GM12878 (cell line): ENCODE results near the gene ADAR. TPM values are rescaled to one million over a fixed set of nuclear protein-coding genes. Genes with fewer than 3 reads are reported as not detected.
A peak's percentile ranks its signal among the peaks of the same experiment; 100 is the strongest.

Source experiments
- BHLHE40 ChIP-seq, 2 experiments: fragments of 450-650 bp in 1 of 2; IDR thresholded peaks; 2 replicates each; pipeline ENCODE4 v1.6.1; 2011 to 2017; ENCODE audit warnings: low read depth in 2 of 2, borderline replicate concordance in 1 of 2, improper control_type of control experiment in 1 of 2, low read length in 1 of 2, mild to moderate bottlenecking in 1 of 2
- E2F4 ChIP-seq: IDR thresholded peaks from 2 replicates; pipeline ENCODE4 v1.6.1; 2012; ENCODE audit warnings: low read depth, low read length, improper control_type of control experiment
- IRF4 ChIP-seq: IDR thresholded peaks from 2 replicates; pipeline ENCODE4 v1.6.1; 2011; ENCODE audit warnings: low read depth, low read length
- RAD21 ChIP-seq: IDR thresholded peaks from 2 replicates; pipeline ENCODE4 v1.6.1; 2011; ENCODE audit warnings: mild to moderate bottlenecking, low read depth, low read length, moderate library complexity; ENCODE audit not compliant: insufficient read depth
- YY1 ChIP-seq: IDR thresholded peaks from 2 replicates; pipeline ENCODE4 v1.6.1; 2011; ENCODE audit warnings: low read depth, mild to moderate bottlenecking, low read length
- ZBTB40 ChIP-seq: fragments of 450-650 bp; IDR thresholded peaks from 2 replicates; pipeline ENCODE4 v1.6.1; 2016; ENCODE audit warnings: mild to moderate bottlenecking, moderate library complexity, borderline replicate concordance
- ZNF207 ChIP-seq: fragments of 450-650 bp; IDR thresholded peaks from 2 replicates; pipeline ENCODE4 v1.6.1; 2014; ENCODE audit warnings: antibody characterized with exemption, mild to moderate bottlenecking, borderline replicate concordance
- polyA plus RNA-seq, 11 experiments: library from polyadenylated mRNA; depleted of rRNA in 4 of 11; unstranded in 6 of 11; stranded (reverse) in 5 of 11; fragments of >200 nt; fragmentation: Nextera tagmentation in 4 of 11; fragmentation: Illumina TruSeq in 1 of 11; extraction: Ambion mirVana in 4 of 11; extraction: Trizol in 1 of 11; gene quantifications; 1 replicate in 1 of 11; 2 replicates in 10 of 11; pipeline versions ENCODE4 v1.2.1 to v1.2.3, GENCODE V29; 2011 to 2016; ENCODE audit warnings: inconsistent platforms in 2 of 11, missing spikeins in 2 of 11, low read depth in 1 of 11
- total RNA-seq, 4 experiments: library from RNA; depleted of rRNA in 3 of 4; stranded (reverse); fragments of >200 nt in 3 of 4; fragmentation: Illumina TruSeq in 1 of 4; extraction: Trizol in 1 of 4; gene quantifications; 2 replicates each; pipeline versions ENCODE4 v1.2.1 to v1.2.3, GENCODE V29; 2013 to 2021

ADAR gene
- total and polyA plus RNA-seq, 10 of the 15 experiments (the other 5 are each of a cell fraction or from before 2014, with no cell fraction given) = 55.5 to 413 (median 176) TPM

GRCh38 chr1:154559466-154560044 is 48.4 kb downstream of the ADAR start (continued):
- TF ChIP-seq ZBTB40 (no peak), BHLHE40 (IDR thresholded peaks at IDR 0.05; ENCODE audit: borderline replicate concordance in 1 of 2, low read depth in 2 of 2, low read length in 1 of 2) (peak in 1 of 2 experiments; percentile 39; a peak in 1 of 4 replicates), ZNF207 (peak; percentile 20; the same call in 1 of the 2 replicates), RAD21 (peak; percentile 92), YY1 (peak; percentile 74), IRF4 (0 out of 2 replicates have a peak, but pooled peaks have one; percentile 38), E2F4 (no peak)
